Stimulated activated naive CD4-positive, alpha-beta T cell treated with Interleukin-2 at 50 U/mL for 16 hours (primary cell): ENCODE measurements around the gene GAPT.

Experiments used
- DNase-seq: peaks from one replicate; lab custom pipeline; 2025; lab: John Stamatoyannopoulos, UW

The GAPT gene

GRCh38 chr5:58462154-58462553 lies 29.1 kb upstream of the GAPT start:
- no peak for DNase-seq

- DNase-seq, result peak; percentile 4
Observed at GRCh38 chr5:58462623-58463230, 28.5 kb upstream of the GAPT start.

GRCh38 chr5:58466939-58467338 lies 24.3 kb upstream of the GAPT start:
- DNase-seq, result no peak

GRCh38 chr5:58469896-58470295 lies 21.3 kb upstream of the GAPT start:
- DNase-seq, result no peak

GRCh38 chr5:58475404-58475803 lies 15.8 kb upstream of the GAPT start:
- DNase-seq, result no peak

- no peak for DNase-seq
Observed at GRCh38 chr5:58477760-58478376, 13.4 kb upstream of the GAPT start.

- DNase-seq, result no peak
Observed at GRCh38 chr5:58481066-58481676, 10.1 kb upstream of the GAPT start.

- DNase-seq, result no peak
Observed at GRCh38 chr5:58481828-58482227, 9.4 kb upstream of the GAPT start.

- no peak for DNase-seq
Observed at GRCh38 chr5:58482536-58482935, 8.7 kb upstream of the GAPT start.

GRCh38 chr5:58484505-58484904 lies 6.7 kb upstream of the GAPT start:
- DNase-seq, result no peak

- no peak for DNase-seq
Observed at GRCh38 chr5:58486290-58486689, 4.9 kb upstream of the GAPT start.

GRCh38 chr5:58490402-58491050 lies 709 bp upstream of the GAPT start:
- no peak for DNase-seq

- no peak for DNase-seq
Observed at GRCh38 chr5:58493141-58493540, 1.9 kb downstream of the GAPT start.

GRCh38 chr5:58496488-58496887 lies 5.3 kb downstream of the GAPT start:
- DNase-seq, result no peak

GRCh38 chr5:58497386-58497785 lies 6.2 kb downstream of the GAPT start:
- no peak for DNase-seq

- DNase-seq, result no peak
Observed at GRCh38 chr5:58497921-58498320, 6.7 kb downstream of the GAPT start.

- no peak for DNase-seq
Observed at GRCh38 chr5:58498340-58498942, 7.2 kb downstream of the GAPT start.

- DNase-seq, result no peak
Observed at GRCh38 chr5:58499231-58499630, 8.0 kb downstream of the GAPT start.

GRCh38 chr5:58499941-58500340 lies 8.7 kb downstream of the GAPT start:
- DNase-seq, result no peak

GRCh38 chr5:58501778-58502417 lies 10.7 kb downstream of the GAPT start:
- DNase-seq, result no peak

GRCh38 chr5:58503390-58504046 lies 12.3 kb downstream of the GAPT start:
- DNase-seq, result no peak

GRCh38 chr5:58504766-58505165 lies 13.5 kb downstream of the GAPT start:
- no peak for DNase-seq
